ENCODE measurements around the gene FSTL3. TPM values are rescaled to one million over a fixed set of nuclear protein-coding genes. Genes with fewer than 3 reads are reported as not detected.

The FSTL3 gene
- total RNA-seq, 1 donor from 2014 or later: 312 TPM

GRCh38 chr19:679418-680286, 3.5 kb downstream of the FSTL3 start:
- DNase-seq (ENCODE audit: low spot score): peak; percentile 91
- no peaks in the 10 kb centered on the region for H3K27me3 Mint-ChIP-seq (ENCODE audit: low read depth)
- H3K4me3 Mint-ChIP-seq (ENCODE audit: unreplicated experiment): peak overlapping the region; percentile 75
- H3K27ac Mint-ChIP-seq (ENCODE audit: unreplicated experiment): peak overlapping the region; percentile 95
- peaks cover 6% of the 10 kb centered on the region for H3K36me3 Mint-ChIP-seq (ENCODE audit: low read depth)
- peaks cover 32% of the 10 kb centered on the region for H3K4me1 Mint-ChIP-seq (ENCODE audit: low read depth)
- no peaks in the 10 kb centered on the region for H3K9me3 Mint-ChIP-seq (ENCODE audit: low read depth)
- TF ChIP-seq, protein P1, sequence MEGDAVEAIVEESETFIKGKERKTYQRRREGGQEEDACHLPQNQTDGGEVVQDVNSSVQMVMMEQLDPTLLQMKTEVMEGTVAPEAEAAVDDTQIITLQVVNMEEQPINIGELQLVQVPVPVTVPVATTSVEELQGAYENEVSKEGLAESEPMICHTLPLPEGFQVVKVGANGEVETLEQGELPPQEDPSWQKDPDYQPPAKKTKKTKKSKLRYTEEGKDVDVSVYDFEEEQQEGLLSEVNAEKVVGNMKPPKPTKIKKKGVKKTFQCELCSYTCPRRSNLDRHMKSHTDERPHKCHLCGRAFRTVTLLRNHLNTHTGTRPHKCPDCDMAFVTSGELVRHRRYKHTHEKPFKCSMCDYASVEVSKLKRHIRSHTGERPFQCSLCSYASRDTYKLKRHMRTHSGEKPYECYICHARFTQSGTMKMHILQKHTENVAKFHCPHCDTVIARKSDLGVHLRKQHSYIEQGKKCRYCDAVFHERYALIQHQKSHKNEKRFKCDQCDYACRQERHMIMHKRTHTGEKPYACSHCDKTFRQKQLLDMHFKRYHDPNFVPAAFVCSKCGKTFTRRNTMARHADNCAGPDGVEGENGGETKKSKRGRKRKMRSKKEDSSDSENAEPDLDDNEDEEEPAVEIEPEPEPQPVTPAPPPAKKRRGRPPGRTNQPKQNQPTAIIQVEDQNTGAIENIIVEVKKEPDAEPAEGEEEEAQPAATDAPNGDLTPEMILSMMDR (IDR thresholded peaks at IDR 0.05): no peak

GRCh38 chr19:680287-681028, 4.3 kb downstream of the FSTL3 start:
- TF ChIP-seq, protein P1 (IDR thresholded peaks at IDR 0.05): peak; percentile 74
- Mint-ChIP-seq H3K27me3 (ENCODE audit: low read depth) (no peaks in the 10 kb centered on the region), H3K4me1 (ENCODE audit: low read depth) (peaks cover 29% of the 10 kb centered on the region), H3K27ac (ENCODE audit: unreplicated experiment) (peak overlapping the region; percentile 100), H3K36me3 (ENCODE audit: low read depth) (peaks cover 6% of the 10 kb centered on the region), H3K4me3 (ENCODE audit: unreplicated experiment) (peak overlapping the region; percentile 87), H3K9me3 (ENCODE audit: low read depth) (no peaks in the 10 kb centered on the region)
- peak; percentile 99 for DNase-seq (ENCODE audit: low spot score)

- Mint-ChIP-seq H3K4me3 (ENCODE audit: unreplicated experiment) (peak overlapping the region; percentile 87), H3K27ac (ENCODE audit: unreplicated experiment) (peak overlapping the region; percentile 100), H3K36me3 (ENCODE audit: low read depth) (peaks cover 6% of the 10 kb centered on the region), H3K9me3 (ENCODE audit: low read depth) (no peaks in the 10 kb centered on the region), H3K4me1 (ENCODE audit: low read depth) (peaks cover 23% of the 10 kb centered on the region), H3K27me3 (ENCODE audit: low read depth) (no peaks in the 10 kb centered on the region)
- peak; percentile 84 for DNase-seq (ENCODE audit: low spot score)
- TF ChIP-seq, protein P1 (IDR thresholded peaks at IDR 0.05): no peak
Observed at GRCh38 chr19:681029-682019, 5.1 kb downstream of the FSTL3 start.

- no peaks in the 10 kb centered on the region for H3K27me3 Mint-ChIP-seq (ENCODE audit: low read depth)
- peaks cover 21% of the 10 kb centered on the region for H3K4me1 Mint-ChIP-seq (ENCODE audit: low read depth)
- no peak overlapping the region for H3K4me3 Mint-ChIP-seq (ENCODE audit: unreplicated experiment)
- TF ChIP-seq, protein P1 (IDR thresholded peaks at IDR 0.05): no peak
- peaks cover 6% of the 10 kb centered on the region for H3K36me3 Mint-ChIP-seq (ENCODE audit: low read depth)
- no peak for DNase-seq (ENCODE audit: low spot score)
- no peak overlapping the region for H3K27ac Mint-ChIP-seq (ENCODE audit: unreplicated experiment)
- H3K9me3 Mint-ChIP-seq (ENCODE audit: low read depth): no peaks in the 10 kb centered on the region
Observed at GRCh38 chr19:682678-683320, 6.6 kb downstream of the FSTL3 start.

Data from chondrocyte (in vitro differentiated cells).